ENCODE results near the gene NDRG4.

Gene NDRG4

GRCh38 chr16:58454178-58454577, 45.8 kb upstream of the NDRG4 start:
- H3K79me1 ChIP-seq (ENCODE audit: low read length), result no peaks in the 10 kb centered on the region
- H4K5ac ChIP-seq (ENCODE audit: low read length), result no peak overlapping the region
- no peaks in the 10 kb centered on the region for H3K79me2 ChIP-seq (ENCODE audit: control insufficient read depth, insufficient read depth, low read length)
- H3K27me3 ChIP-seq (ENCODE audit: insufficient read depth, low read length, poor library complexity), result no peaks in the 10 kb centered on the region
- H2BK120ac ChIP-seq (ENCODE audit: low read depth, low read length), result no peak overlapping the region
- no peak for DNase-seq
- H2AK5ac ChIP-seq (ENCODE audit: low read length), result no peak overlapping the region
- H3K4me2 ChIP-seq (ENCODE audit: low read length), result no peak overlapping the region
- no peak overlapping the region for H3K27ac ChIP-seq (ENCODE audit: low read depth, low read length)
- no peaks in the 10 kb centered on the region for H3K4me1 ChIP-seq (ENCODE audit: control insufficient read depth, low read depth, low read length)
- no peaks in the 10 kb centered on the region for H3K36me3 ChIP-seq (ENCODE audit: control insufficient read depth, insufficient read depth, low read length)
- H3K23ac ChIP-seq (ENCODE audit: low read length), result no peak overlapping the region
- no peak overlapping the region for H3K4me3 ChIP-seq (ENCODE audit: low read length)
- no peak overlapping the region for H3K9ac ChIP-seq (ENCODE audit: low read length)
- no peak overlapping the region for H3K18ac ChIP-seq (ENCODE audit: low read length)
- no peak overlapping the region for H3K56ac ChIP-seq (ENCODE audit: low read length)
- no peak overlapping the region for H3K4ac ChIP-seq (ENCODE audit: low read depth, low read length)
- no CpG with 5 or more reads among the region's 2 CpGs for WGBS (ENCODE audit: extremely low coverage, insufficient coverage, low lambda C conversion rate)
- H2BK15ac ChIP-seq (replicated peaks; ENCODE audit: low read depth), result no peak overlapping the region
- no peak overlapping the region for H2BK5ac ChIP-seq (ENCODE audit: low read length)
- H4K8ac ChIP-seq (ENCODE audit: low read depth, low read length), result no peak overlapping the region

- H3K79me1 ChIP-seq (ENCODE audit: low read length), result no peaks in the 10 kb centered on the region
- no peaks in the 10 kb centered on the region for H3K27me3 ChIP-seq (ENCODE audit: insufficient read depth, low read length, poor library complexity)
- no peak overlapping the region for H2BK15ac ChIP-seq (replicated peaks; ENCODE audit: low read depth)
- H3K56ac ChIP-seq (ENCODE audit: low read length), result no peak overlapping the region
- no peak overlapping the region for H3K4me2 ChIP-seq (ENCODE audit: low read length)
- H3K36me3 ChIP-seq (ENCODE audit: control insufficient read depth, insufficient read depth, low read length), result no peaks in the 10 kb centered on the region
- H4K8ac ChIP-seq (ENCODE audit: low read depth, low read length), result no peak overlapping the region
- DNase-seq, result no peak
- no peak overlapping the region for H3K9ac ChIP-seq (ENCODE audit: low read length)
- no peak overlapping the region for H2BK5ac ChIP-seq (ENCODE audit: low read length)
- no peak overlapping the region for H3K4me3 ChIP-seq (ENCODE audit: low read length)
- H3K4me1 ChIP-seq (ENCODE audit: control insufficient read depth, low read depth, low read length), result no peaks in the 10 kb centered on the region
- H2BK120ac ChIP-seq (ENCODE audit: low read depth, low read length), result no peak overlapping the region
- H4K5ac ChIP-seq (ENCODE audit: low read length), result no peak overlapping the region
- WGBS (ENCODE audit: extremely low coverage, insufficient coverage, low lambda C conversion rate), result no CpG with 5 or more reads among the region's 5 CpGs
- no peak overlapping the region for H3K4ac ChIP-seq (ENCODE audit: low read depth, low read length)
- no peak overlapping the region for H3K23ac ChIP-seq (ENCODE audit: low read length)
- no peak overlapping the region for H3K18ac ChIP-seq (ENCODE audit: low read length)
- no peak overlapping the region for H2AK5ac ChIP-seq (ENCODE audit: low read length)
- no peak overlapping the region for H3K27ac ChIP-seq (ENCODE audit: low read depth, low read length)
- H3K79me2 ChIP-seq (ENCODE audit: control insufficient read depth, insufficient read depth, low read length), result no peaks in the 10 kb centered on the region
Measured at GRCh38 chr16:58454856-58455255, 45.1 kb upstream of the NDRG4 start.

DNA sequence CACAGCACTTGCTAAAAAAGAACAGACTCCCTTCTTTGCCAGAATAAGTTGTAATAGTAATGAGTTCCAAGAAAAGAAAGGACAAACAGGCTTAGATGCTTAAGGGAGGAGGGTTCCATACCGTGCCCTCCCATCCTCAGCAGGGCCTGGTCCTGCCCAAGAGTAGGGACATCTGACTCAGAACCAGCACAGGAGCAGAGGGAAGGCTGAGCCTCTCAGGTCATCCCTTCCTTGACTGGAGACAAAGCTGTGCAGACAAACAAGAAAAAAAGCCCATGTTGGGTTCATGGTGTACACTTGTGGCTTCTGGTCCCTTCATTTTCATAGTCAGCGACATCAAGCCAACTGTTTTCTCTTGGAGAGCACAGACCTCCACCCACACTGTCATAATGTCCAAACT, 44.2 kb upstream of the NDRG4 start:
- H4K5ac ChIP-seq (ENCODE audit: low read length), result no peak overlapping the region
- H2BK15ac ChIP-seq (replicated peaks; ENCODE audit: low read depth), result no peak overlapping the region
- no peak overlapping the region for H2BK120ac ChIP-seq (ENCODE audit: low read depth, low read length)
- no peak overlapping the region for H2BK5ac ChIP-seq (ENCODE audit: low read length)
- no peak overlapping the region for H3K4ac ChIP-seq (ENCODE audit: low read depth, low read length)
- no peak overlapping the region for H3K4me3 ChIP-seq (ENCODE audit: low read length)
- H3K4me2 ChIP-seq (ENCODE audit: low read length), result no peak overlapping the region
- no peaks in the 10 kb centered on the region for H3K36me3 ChIP-seq (ENCODE audit: control insufficient read depth, insufficient read depth, low read length)
- H2AK5ac ChIP-seq (ENCODE audit: low read length), result no peak overlapping the region
- no CpG with 5 or more reads among the region's 2 CpGs for WGBS (ENCODE audit: extremely low coverage, insufficient coverage, low lambda C conversion rate)
- no peaks in the 10 kb centered on the region for H3K79me1 ChIP-seq (ENCODE audit: low read length)
- H3K27ac ChIP-seq (ENCODE audit: low read depth, low read length), result no peak overlapping the region
- H3K18ac ChIP-seq (ENCODE audit: low read length), result no peak overlapping the region
- H3K56ac ChIP-seq (ENCODE audit: low read length), result no peak overlapping the region
- no peak overlapping the region for H3K9ac ChIP-seq (ENCODE audit: low read length)
- H3K23ac ChIP-seq (ENCODE audit: low read length), result no peak overlapping the region
- no peak overlapping the region for H4K8ac ChIP-seq (ENCODE audit: low read depth, low read length)
- DNase-seq, result no peak
- H3K27me3 ChIP-seq (ENCODE audit: insufficient read depth, low read length, poor library complexity), result no peaks in the 10 kb centered on the region
- H3K4me1 ChIP-seq (ENCODE audit: control insufficient read depth, low read depth, low read length), result no peaks in the 10 kb centered on the region
- H3K79me2 ChIP-seq (ENCODE audit: control insufficient read depth, insufficient read depth, low read length), result no peaks in the 10 kb centered on the region

GRCh38 chr16:58456193-58456592, 43.8 kb upstream of the NDRG4 start:
- Histone ChIP-seq H3K4me3 (ENCODE audit: low read length) (no peak overlapping the region), H3K56ac (ENCODE audit: low read length) (no peak overlapping the region), H3K79me1 (ENCODE audit: low read length) (no peaks in the 10 kb centered on the region), H4K5ac (ENCODE audit: low read length) (no peak overlapping the region), H2BK120ac (ENCODE audit: low read depth, low read length) (no peak overlapping the region), H2BK15ac (replicated peaks; ENCODE audit: low read depth) (no peak overlapping the region), H3K9ac (ENCODE audit: low read length) (no peak overlapping the region), H2BK5ac (ENCODE audit: low read length) (no peak overlapping the region), H3K27ac (ENCODE audit: low read depth, low read length) (no peak overlapping the region), H3K4ac (ENCODE audit: low read depth, low read length) (no peak overlapping the region), H3K4me2 (ENCODE audit: low read length) (no peak overlapping the region), H3K18ac (ENCODE audit: low read length) (no peak overlapping the region), H2AK5ac (ENCODE audit: low read length) (no peak overlapping the region), H4K8ac (ENCODE audit: low read depth, low read length) (no peak overlapping the region), H3K4me1 (ENCODE audit: control insufficient read depth, low read depth, low read length) (no peaks in the 10 kb centered on the region), H3K27me3 (ENCODE audit: insufficient read depth, low read length, poor library complexity) (no peaks in the 10 kb centered on the region), H3K79me2 (ENCODE audit: control insufficient read depth, insufficient read depth, low read length) (no peaks in the 10 kb centered on the region), H3K23ac (ENCODE audit: low read length) (no peak overlapping the region), H3K36me3 (ENCODE audit: control insufficient read depth, insufficient read depth, low read length) (no peaks in the 10 kb centered on the region)
- no peak for DNase-seq
- WGBS (ENCODE audit: extremely low coverage, insufficient coverage, low lambda C conversion rate), result no CpG with 5 or more reads among the region's 3 CpGs

DNA sequence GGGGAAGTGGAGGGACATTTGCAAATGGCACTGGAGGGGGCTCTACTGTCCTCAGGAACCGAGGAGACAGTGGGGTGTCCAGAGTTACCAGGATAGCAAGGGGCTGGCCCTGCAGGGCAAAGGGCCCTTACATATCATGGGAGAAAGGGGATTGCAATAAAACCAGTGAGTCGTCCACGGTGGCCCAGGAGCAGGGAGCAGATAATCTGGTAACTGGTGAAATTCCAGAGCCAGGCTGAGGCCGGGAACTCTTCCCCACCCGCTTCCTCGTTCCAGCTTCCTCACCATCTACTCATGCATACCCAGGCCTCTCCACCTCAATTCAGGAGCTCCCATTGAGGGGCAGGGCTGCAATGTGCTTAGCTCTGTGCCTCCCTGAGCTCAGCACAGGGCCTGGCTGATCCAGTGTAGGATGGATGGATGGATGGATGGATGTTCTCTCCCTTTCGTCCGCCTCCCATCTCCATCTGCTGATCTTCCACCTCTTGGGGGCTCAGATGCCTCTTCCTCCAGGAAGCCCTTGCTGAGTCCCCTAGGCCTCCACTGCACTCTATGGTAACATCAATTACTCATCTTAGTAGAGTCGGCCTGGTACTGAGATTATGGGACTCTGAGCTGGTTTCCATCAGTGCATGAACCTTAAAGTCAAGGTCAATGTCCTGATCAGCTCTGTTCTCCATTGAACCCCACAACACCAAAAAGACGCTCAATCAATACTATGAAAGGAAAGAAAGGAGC, 41.2 kb upstream of the NDRG4 start:
- H4K8ac ChIP-seq (ENCODE audit: low read depth, low read length), result no peak overlapping the region
- no peaks in the 10 kb centered on the region for H3K4me1 ChIP-seq (ENCODE audit: control insufficient read depth, low read depth, low read length)
- no CpG with 5 or more reads among the region's 10 CpGs for WGBS (ENCODE audit: extremely low coverage, insufficient coverage, low lambda C conversion rate)
- H3K4me2 ChIP-seq (ENCODE audit: low read length), result no peak overlapping the region
- H2BK5ac ChIP-seq (ENCODE audit: low read length), result no peak overlapping the region
- peaks cover 5% of the 10 kb centered on the region for H3K27me3 ChIP-seq (ENCODE audit: insufficient read depth, low read length, poor library complexity)
- no peak overlapping the region for H2AK5ac ChIP-seq (ENCODE audit: low read length)
- no peak overlapping the region for H3K4ac ChIP-seq (ENCODE audit: low read depth, low read length)
- DNase-seq, result no peak
- no peak overlapping the region for H2BK120ac ChIP-seq (ENCODE audit: low read depth, low read length)
- H3K9ac ChIP-seq (ENCODE audit: low read length), result no peak overlapping the region
- H4K5ac ChIP-seq (ENCODE audit: low read length), result no peak overlapping the region
- no peak overlapping the region for H3K27ac ChIP-seq (ENCODE audit: low read depth, low read length)
- no peak overlapping the region for H3K18ac ChIP-seq (ENCODE audit: low read length)
- H3K4me3 ChIP-seq (ENCODE audit: low read length), result no peak overlapping the region
- H3K23ac ChIP-seq (ENCODE audit: low read length), result no peak overlapping the region
- H3K79me1 ChIP-seq (ENCODE audit: low read length), result no peaks in the 10 kb centered on the region
- no peak overlapping the region for H3K56ac ChIP-seq (ENCODE audit: low read length)
- no peak overlapping the region for H2BK15ac ChIP-seq (replicated peaks; ENCODE audit: low read depth)
- no peaks in the 10 kb centered on the region for H3K36me3 ChIP-seq (ENCODE audit: control insufficient read depth, insufficient read depth, low read length)
- no peaks in the 10 kb centered on the region for H3K79me2 ChIP-seq (ENCODE audit: control insufficient read depth, insufficient read depth, low read length)

All from mesendoderm (in vitro differentiated cells).